CD4-positive, alpha-beta T cell treated with Interleukin-12 subunit alpha and Interleukin-12 subunit beta, for 1 hour (primary cell): ENCODE data around the gene DSG2.
"Not testable (repeated sequence)": the region's sequence is repeated elsewhere in the genome, so short reads cannot be mapped to it uniquely, and the experiment has no call there.

Experiments
- DNase-seq: peaks from one replicate; pipeline ENCODE4 v3.0.0-alpha.2; 2020

Gene DSG2

GRCh38 chr18:31497836-31498573 lies at the start of gene DSG2:
Gene DSG2 (plus strand): TSS chr18:31498177. CDS start chr18:31498252, 75 bp downstream.
- DNase-seq: no peak

- no peak for DNase-seq
Observed at GRCh38 chr18:31450409-31450808, 47.6 kb upstream of the DSG2 start.

GRCh38 chr18:31451625-31452024 lies 46.4 kb upstream of the DSG2 start:
- no peak for DNase-seq

GRCh38 chr18:31454066-31454708 lies 43.8 kb upstream of the DSG2 start:
- no peak for DNase-seq

GRCh38 chr18:31469629-31470028 lies 28.3 kb upstream of the DSG2 start:
- no peak for DNase-seq

GRCh38 chr18:31478688-31479087 lies 19.3 kb upstream of the DSG2 start:
- DNase-seq: no peak

- no peak for DNase-seq
Observed at GRCh38 chr18:31482051-31482450, 15.9 kb upstream of the DSG2 start.

GRCh38 chr18:31483396-31483795 lies 14.6 kb upstream of the DSG2 start:
- no peak for DNase-seq

- DNase-seq: no peak
Observed at GRCh38 chr18:31484461-31484860, 13.5 kb upstream of the DSG2 start.

- no peak for DNase-seq
Observed at GRCh38 chr18:31486165-31486564, 11.8 kb upstream of the DSG2 start.

- no peak for DNase-seq
Observed at GRCh38 chr18:31487246-31488015, 10.5 kb upstream of the DSG2 start.

- no peak for DNase-seq
Observed at GRCh38 chr18:31489311-31489710, 8.7 kb upstream of the DSG2 start.

- no peak for DNase-seq
Observed at GRCh38 chr18:31490387-31490786, 7.6 kb upstream of the DSG2 start.

- DNase-seq: no peak
Observed at GRCh38 chr18:31490833-31491232, 7.1 kb upstream of the DSG2 start.

- no peak for DNase-seq
Observed at GRCh38 chr18:31491586-31491985, 6.4 kb upstream of the DSG2 start.

- DNase-seq: no peak
Observed at GRCh38 chr18:31492671-31493070, 5.3 kb upstream of the DSG2 start.

GRCh38 chr18:31493171-31493570 lies 4.8 kb upstream of the DSG2 start:
- DNase-seq: no peak

- no peak for DNase-seq
Observed at GRCh38 chr18:31493941-31494340, 4.0 kb upstream of the DSG2 start.

GRCh38 chr18:31494705-31495244 lies 3.2 kb upstream of the DSG2 start:
- not testable (repeated sequence) for DNase-seq

GRCh38 chr18:31497404-31497835 lies 557 bp upstream of the DSG2 start:
- DNase-seq: no peak

GRCh38 chr18:31498574-31499524 lies 872 bp downstream of the DSG2 start:
- DNase-seq: no peak

GRCh38 chr18:31500051-31500688 lies 2.2 kb downstream of the DSG2 start:
- no peak for DNase-seq
